Measurements from ENCODE around the gene MED16.

DNA sequence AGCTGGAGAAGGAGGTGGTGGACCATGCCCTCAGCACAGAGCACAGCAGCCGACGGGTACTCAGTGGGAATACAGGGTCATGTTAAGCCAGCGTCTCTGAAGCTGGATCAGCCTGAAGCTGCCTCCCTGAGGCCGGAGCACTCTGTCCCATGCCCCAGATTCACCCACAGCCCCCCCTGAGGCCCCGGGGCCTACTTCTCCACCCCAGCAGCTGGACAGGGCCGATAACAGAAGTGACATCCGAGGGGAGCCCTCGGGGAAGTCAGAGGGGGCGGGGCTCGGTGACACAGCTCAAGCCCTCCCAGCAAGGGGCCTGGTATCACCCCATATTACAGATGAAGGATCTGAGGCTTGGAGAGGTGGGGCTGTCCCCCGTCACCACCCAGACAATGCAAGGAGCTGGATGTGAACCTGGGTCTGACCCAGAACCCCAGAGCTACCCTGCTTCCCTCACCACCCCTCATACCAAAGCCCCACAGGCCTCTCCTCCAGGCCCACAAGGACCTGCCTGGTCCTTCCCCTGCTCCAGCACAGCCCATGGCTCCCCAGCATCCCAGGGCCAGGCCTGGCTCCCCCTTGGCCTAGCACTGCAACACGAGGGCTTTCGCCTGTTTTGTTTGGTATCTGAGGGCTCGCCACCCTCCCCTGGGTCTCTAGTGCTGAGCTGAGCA is 14.3 kb upstream of the MED16 start:
- no peak for TF ChIP-seq POLR2A (IDR thresholded peaks at IDR 0.05)
- TF ChIP-seq, protein P1, sequence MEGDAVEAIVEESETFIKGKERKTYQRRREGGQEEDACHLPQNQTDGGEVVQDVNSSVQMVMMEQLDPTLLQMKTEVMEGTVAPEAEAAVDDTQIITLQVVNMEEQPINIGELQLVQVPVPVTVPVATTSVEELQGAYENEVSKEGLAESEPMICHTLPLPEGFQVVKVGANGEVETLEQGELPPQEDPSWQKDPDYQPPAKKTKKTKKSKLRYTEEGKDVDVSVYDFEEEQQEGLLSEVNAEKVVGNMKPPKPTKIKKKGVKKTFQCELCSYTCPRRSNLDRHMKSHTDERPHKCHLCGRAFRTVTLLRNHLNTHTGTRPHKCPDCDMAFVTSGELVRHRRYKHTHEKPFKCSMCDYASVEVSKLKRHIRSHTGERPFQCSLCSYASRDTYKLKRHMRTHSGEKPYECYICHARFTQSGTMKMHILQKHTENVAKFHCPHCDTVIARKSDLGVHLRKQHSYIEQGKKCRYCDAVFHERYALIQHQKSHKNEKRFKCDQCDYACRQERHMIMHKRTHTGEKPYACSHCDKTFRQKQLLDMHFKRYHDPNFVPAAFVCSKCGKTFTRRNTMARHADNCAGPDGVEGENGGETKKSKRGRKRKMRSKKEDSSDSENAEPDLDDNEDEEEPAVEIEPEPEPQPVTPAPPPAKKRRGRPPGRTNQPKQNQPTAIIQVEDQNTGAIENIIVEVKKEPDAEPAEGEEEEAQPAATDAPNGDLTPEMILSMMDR (IDR thresholded peaks at IDR 0.05): no peak
- TF ChIP-seq POLR2AphosphoS5 (IDR thresholded peaks at IDR 0.05): no peak
- TF ChIP-seq EP300 (IDR thresholded peaks at IDR 0.05): no peak
